COLO668 (cell line): ENCODE data around the gene CAMK2B.

Experiments
- DNase-seq: peaks from one replicate; lab custom pipeline; 2025; ENCODE audit not compliant: unreplicated experiment; lab: John Stamatoyannopoulos, UW

The CAMK2B gene

GRCh38 chr7:44287488-44288380 is 37.7 kb downstream of the CAMK2B start:
- no peak for DNase-seq

- no peak for DNase-seq
Measured at GRCh38 chr7:44286618-44287487, 38.5 kb downstream of the CAMK2B start.

GRCh38 chr7:44286182-44286617 is 39.2 kb downstream of the CAMK2B start:
- no peak for DNase-seq

DNA sequence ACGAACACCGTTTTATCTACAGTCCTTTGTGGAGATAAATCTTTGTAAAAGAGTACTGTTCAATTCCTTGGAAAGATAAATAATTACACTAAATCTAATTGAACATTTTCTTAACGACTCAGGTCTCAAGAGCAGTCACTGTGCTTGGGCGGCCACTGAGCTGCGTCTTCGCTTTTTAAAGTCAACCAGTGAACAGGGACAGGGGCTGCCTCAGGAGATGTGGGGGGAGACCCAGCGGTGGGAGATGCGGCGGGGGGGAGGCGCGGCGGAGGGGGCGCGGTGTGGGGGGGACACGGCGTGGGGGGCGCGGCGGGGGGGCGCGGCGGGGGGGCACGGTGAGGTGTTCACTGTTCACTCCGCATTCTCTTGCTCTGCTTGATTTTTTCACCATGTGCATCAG is 39.8 kb downstream of the CAMK2B start:
- DNase-seq, result no peak

- DNase-seq, result no peak
Measured at GRCh38 chr7:44284881-44285541, 40.4 kb downstream of the CAMK2B start.

DNA sequence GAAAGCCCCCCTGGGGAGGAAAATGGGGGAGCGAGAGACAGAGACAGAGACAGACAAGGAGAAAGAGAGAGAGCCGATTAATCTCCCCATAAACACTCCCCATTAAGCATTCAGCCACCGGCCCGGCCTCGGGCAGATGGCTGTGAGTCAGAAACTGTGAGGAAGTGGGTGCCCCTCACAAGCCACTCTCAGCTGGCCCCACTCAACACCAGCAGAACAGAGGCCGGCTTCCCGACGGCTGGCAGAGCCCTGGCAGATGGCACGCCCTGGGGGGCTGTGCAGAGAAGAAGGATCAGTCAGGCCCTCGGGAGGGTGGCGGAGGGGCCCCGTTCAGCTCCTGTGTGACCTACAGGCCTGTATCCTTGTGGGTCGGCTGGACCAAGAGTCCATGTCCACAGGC is 41.2 kb downstream of the CAMK2B start:
- no peak for DNase-seq

DNA sequence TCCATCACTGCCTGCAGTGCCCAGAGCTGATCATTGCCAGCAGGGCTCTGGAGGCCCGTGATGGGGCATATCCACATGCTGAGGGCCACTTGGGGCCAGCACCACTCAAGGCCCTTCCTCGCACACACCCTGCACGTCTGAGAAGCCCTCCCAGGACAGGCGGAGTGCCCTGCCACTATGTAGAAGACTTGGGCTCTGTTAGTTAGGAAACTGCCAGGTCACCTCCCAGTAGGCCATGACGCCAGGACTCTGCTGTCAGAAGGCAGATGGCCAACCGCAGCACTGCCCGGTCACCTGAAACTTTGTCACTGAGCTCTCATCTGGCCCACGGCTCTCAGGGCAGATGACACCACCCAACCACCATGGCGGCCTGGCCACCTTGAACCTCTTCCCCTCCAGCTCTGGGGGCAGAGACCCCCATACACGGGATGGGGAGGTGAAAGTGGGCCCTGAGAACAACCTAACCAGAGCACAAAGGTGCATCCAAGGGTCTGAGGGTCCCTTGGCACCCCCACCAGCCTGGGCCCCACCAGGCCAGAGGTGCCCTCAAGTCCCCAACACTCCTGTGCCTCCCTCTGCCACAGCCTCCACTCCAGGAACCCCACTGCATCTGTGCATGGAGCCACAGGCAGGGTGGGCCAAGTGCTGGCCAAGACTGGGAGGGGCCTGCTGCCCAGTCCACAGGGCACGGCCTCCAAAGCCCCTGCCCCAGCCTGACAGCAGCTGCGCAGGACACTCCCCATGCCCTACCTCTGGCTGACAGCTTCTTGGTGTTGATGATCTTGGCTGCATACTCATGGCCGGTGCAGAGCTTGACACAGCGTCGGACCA is 41.8 kb downstream of the CAMK2B start:
- DNase-seq, result no peak

DNA sequence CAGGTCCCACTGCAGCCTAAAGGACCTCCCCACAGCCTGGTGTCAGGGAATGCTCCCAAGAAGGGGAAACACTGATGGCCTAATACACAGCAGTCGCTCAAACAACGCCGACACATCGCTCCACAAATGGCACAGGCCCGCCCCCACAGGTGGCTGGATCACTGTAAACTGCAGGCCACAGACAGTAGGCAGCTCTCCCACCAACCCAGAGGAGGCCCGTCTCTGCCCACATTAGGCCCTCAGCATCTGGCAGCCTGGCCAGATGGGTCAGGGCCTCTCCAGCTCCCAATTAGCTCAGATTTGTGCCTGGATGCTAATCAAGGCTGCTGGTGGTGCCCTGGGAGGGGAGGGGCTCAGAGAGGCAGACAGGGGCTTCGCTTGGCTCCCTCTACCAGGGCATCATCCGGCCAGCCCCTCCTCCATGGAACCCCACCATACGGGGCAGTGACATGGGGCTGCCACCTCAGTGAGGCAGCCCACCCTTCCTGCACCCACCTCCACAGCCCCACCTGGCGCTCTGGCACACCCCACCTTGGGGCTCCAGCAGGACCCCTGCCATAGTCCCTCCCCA is 42.7 kb downstream of the CAMK2B start:
- no peak for DNase-seq

DNA sequence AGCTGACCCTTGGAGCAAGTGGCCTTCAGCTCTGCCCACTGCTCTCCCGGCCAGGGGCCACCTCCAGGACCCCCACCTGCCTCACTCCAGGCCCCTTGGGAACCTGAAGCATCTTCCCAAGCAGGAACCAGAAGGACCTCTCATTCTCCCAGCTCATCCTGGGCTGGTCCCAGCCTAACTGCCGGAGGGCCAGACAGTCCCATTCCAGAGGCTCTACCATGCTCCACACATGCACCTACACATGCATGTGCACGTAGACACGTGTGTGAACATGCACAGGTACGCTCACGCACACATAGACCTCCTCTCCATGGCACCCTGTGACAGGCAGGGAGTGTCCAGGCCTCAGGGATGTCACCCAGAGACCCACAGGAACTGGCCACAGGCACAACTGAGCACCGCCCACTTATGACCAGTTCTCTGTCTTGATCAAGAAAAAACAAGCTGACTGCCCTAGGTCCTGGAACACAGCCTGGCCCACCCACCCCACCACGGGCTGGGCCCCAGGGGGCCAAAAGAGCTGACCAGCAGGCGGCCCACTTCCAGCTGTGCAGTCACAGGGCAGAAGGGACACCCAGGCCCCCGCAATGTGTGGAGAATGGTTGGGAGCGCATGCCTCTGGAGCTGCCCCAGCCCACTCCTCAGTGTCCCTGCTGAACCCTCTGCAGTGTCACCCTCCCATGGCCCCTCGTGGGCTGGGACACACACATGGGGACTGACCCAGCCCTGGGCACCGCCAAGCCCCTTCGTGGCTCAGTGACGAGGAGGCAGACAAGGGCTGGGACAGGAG is 43.4 kb downstream of the CAMK2B start:
- no peak for DNase-seq

DNA sequence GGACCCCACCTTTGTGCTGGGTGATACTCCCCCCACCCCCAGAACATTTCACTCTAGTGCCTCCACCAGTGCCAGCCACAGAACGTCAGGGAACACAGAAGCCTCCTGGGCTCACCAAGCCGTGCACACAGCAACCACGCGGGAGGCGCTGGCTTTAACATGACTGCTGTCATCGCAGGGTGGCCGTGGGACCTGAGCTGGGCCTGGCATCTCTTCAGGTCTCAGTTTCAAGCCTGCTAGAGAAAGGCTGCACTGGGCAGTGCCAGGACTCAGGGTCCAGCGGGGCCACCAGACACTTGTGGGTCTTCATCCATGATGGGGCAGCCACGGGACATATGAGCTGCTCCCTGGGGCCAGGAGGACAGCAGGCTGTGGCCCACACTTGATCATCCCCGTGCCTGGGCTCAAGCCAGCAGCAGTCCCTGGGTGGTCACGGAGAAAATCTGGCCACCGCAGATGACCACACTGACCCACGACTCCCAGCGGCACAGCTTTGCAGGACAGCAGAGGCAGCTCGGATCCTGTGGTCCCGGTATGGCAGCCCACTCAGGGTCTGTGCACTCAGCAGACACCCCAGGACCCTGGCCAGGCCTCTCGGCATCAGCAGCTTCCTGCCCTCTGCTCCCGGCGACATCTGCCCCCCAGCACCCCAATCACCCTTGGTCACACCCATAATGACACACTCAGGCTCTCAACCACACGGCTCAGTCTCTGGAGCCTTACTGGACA is 44.2 kb downstream of the CAMK2B start:
- DNase-seq, result no peak

DNA sequence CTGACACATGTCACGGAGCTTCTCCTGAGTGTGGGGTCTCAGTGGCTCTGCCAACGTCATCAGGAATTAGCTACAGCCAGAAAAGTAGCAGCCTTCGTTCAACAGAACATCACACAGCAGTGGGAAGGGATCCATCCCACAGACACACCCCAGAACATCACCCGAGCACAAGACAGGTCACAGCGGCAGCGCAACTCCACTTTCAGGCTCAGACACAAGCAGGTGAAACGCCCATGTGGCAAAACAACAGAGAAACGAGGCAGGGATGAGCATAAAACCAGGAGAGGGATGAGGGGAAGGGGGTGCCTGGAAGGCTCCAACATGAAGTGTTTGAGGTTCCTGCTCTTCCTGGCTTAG is 44.8 kb downstream of the CAMK2B start:
- no peak for DNase-seq

GRCh38 chr7:44279731-44280505 is 45.5 kb downstream of the CAMK2B start:
- no peak for DNase-seq

DNA sequence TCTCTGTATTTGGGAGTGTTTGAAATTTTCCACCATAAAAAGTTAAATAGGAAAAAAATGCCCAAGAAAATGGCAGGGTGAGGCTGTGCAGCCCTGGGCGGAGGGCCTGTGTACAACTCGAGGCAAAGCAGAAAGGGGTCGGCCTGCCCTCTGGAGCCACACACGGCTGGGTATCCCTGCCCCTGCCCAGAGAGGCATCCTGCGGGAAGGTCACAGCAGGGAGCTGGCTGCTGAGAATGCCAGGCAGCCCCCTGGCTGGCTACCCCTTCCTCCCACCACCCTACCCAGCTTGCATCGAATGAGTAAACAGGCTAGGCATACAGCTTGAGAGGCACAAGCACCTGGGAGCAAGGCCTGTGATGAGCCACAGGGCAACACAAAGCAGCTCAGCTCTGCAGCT is 46.1 kb downstream of the CAMK2B start:
- DNase-seq, result no peak

GRCh38 chr7:44278451-44279161 is 46.8 kb downstream of the CAMK2B start:
- DNase-seq, result no peak

DNA sequence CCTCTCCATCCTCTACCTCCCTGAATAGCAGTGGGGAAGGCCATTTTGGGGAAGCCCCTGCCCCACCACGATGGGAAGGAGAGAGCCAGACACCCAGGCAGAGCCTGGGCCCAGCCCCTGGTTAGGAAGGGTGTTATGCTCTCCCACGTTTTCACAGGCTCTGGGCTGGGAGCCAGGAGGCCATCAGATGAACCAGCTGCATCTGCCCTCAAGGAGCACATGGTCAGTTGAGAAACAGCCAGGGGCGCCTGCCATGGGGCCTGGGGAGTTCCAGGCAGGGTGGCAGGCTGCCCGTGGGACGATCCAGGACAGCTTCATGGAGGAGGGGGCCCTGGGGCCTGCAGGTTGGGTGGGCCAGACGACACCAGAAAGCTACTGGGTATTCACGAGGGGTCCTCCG is 47.5 kb downstream of the CAMK2B start:
- DNase-seq, result peak; percentile 22

GRCh38 chr7:44277391-44277790 is 48.0 kb downstream of the CAMK2B start:
- DNase-seq, result no peak

DNA sequence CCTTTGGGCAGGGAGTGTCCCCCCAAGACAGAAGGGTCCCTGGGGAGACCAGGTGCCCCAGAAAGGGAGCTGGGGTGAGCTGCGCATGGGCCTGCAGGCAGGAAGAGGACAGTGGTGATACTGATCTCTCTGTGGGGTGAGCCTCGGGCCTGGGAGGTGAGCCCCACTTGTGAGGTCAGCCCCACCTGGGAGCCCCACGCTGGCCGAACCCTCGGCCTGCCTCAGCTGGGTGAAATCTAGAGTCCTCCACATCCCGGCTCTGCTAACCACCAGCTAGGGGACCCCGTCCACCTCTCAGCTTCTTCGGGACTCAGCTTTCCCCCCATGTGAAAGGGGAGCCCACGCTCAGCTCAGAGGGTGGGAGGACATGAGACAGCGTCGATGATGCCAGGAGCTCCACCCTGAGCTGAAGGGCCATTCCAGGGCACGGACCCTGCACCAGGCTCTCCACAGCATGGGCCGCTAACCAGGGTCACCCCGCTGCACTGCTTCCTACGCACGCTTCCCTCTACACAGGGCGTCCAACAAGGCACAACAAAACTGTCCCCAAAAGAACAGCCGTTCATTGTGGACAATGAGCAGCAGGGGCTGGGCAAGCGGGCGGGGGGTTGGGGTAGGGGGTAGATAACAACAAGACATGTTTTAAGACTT is 48.7 kb downstream of the CAMK2B start:
- DNase-seq, result no peak
